G401.6 (cell line): ENCODE results near the gene DLGAP1.
"Not testable (repeated sequence)": the region's sequence is repeated elsewhere in the genome, so short reads cannot be mapped to it uniquely, and the experiment has no call there.

Source experiments
- FAIRE-seq: peaks from 2 replicates; lab custom pipeline; 2012; peaks lifted over from hg19 to GRCh38; lab: Jason Lieb, UNC

Gene DLGAP1

DNA sequence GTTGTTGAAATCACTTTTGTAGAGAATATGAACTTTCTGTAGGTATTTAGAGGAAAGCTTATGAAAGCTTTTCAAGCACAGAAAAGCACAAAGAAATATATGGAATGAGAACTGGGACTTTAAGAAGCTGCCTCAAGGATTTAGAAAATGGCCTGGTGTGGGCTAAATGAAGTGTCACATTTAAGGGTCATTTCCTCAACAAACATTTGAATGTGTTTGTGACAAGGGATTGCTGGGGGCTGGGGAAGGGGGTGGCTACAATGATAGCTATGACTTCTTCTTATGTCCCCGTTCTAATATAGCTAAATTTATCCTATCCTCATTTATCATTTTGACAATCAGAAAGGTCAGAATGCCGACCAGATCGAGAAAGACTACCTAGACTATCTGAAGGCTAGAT is 69.2 kb downstream of the DLGAP1 start:
- no peak for FAIRE-seq

DNA sequence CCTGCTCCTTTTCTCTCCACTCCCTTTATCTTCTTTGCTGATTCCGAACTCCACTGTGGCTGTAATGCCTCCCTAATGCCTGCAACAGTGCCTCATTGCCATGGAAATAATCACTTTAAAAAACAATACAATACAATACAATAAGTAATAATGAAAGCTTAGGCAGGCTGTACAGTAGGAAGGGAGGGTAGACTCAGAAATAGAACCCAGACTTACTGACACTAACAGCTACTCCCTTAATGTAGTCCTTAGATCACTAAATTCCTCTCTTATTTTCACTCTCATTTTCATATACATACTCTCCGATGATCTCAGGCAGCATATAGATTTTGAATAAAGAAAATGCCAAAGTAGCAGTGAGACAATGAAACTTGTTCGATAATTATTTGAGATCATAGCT is 70.2 kb downstream of the DLGAP1 start:
- FAIRE-seq = no peak

- FAIRE-seq = no peak
These were observed 80.5 kb downstream of the DLGAP1 start for GRCh38 chr18:4374564-4374963.

DNA sequence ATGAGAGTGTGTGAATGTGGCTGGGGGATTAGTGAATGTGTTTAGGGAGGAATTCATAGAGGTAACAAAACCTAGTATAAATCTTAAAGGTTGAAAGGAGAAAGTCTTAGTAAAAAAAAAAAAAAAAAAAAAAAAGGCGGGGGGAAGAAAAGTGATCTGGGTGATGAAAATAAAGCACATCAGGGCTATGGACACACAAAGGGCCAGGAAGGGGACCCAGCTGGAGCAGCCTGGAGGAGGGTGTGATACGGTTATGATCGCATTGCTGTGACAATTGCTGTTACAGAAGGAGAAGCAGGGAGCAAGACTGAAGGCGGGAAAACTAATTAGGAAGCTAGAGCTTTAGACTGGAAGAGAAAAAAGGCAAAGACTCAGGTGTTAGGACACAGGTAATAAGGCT is 85.4 kb downstream of the DLGAP1 start:
- no peak for FAIRE-seq

GRCh38 chr18:4360221-4360715 is 94.8 kb downstream of the DLGAP1 start:
- no peak for FAIRE-seq

- no peak for FAIRE-seq
These were observed 96.5 kb downstream of the DLGAP1 start for GRCh38 chr18:4358618-4359017.

DNA sequence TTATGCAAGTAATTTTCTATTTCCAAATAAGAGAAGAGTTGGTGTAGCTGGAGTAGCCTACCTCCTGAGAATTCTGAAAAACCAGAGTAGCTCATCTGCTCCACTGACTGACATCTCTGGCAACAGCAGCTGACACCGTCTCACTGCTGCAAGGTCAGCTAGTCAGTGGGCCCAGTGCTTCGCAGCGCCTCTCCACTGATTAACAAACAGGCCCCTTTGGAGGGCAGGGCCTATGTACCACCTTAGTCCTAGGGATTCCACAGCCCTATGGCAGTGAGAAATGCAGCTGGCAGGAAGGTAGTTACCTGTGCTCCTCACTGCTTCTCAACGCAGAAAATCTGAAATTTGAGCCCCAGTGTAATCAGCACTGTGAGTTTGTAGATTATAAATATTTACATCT is 97.5 kb downstream of the DLGAP1 start:
- no peak for FAIRE-seq

DNA sequence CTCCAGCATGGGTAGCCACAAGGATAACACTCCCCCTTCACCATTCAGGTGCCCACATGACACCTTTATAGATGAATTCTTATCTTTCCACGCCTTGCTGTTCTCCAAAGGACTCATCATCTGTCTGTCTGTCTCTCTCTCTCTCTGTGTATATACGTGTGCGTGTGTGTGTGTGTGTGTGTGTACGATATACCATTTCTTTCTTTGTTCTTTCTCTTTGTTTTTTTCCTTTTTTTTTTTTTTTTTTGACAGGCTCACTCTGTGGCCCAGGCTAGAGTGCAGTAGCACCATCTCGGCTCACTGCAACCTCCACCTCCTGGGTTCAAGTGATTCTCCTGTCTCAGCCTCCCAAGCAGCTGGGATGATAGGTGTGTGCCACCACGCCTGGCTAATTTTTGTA is 98.2 kb downstream of the DLGAP1 start:
- no peak for FAIRE-seq

- FAIRE-seq = no peak
These were observed 101.2 kb downstream of the DLGAP1 start for GRCh38 chr18:4353853-4354418.

DNA sequence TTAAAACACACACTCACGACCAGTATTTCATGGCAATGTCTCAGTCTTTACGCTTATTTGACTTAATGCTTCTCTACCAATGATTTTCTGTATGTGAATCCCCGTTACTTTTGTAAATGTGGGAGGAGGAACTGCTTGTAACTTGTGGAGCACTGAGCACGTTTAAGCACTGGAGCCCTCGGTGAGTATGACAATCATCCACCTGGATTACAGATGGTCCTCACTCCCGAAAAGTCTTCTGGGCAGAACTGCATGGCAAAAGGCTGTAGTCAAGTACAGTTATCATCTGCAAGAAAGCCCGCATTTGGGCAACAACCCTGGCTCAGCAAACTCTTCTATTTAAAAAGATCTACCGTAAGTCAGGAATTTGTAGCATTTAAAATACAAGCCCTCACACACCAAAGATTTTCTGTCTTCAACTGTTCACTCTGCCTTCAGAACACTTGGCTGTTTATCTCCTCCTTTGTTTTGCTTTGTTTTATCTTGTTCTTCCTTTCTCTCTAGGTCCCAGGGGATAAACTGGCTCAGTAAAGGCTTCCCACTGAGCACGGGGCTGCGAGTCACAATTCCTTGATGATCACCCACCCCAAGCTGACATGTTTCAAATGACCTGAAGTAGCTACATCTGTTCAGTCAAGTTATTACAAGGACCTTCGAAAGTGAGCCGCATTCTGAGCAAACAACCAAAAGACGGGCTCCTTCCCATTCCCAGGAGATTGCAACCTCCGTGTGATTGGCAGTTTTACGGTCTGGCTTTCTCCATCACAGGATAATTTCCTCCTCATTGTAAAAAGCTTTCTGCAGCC is 102.2 kb downstream of the DLGAP1 start:
- FAIRE-seq = no peak

DNA sequence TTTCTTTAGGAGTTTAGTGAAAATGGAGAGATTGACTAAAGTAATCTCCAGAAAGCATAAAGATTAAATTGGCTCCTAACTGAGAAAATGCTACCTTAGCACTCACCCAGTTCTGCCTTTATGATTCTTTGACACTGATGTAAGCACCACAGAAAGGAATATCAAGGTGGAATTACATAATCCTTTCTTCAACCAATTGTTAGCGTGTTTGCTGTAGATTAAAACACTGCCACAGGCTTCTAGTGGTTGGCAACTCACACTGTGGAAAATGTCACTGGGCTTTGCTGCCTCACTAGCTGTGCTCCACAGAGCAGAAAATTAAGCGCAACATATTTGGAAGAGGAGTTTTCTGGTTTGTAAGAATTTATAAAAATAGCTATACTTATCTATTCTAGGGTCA is 104.1 kb downstream of the DLGAP1 start:
- FAIRE-seq = no peak

DNA sequence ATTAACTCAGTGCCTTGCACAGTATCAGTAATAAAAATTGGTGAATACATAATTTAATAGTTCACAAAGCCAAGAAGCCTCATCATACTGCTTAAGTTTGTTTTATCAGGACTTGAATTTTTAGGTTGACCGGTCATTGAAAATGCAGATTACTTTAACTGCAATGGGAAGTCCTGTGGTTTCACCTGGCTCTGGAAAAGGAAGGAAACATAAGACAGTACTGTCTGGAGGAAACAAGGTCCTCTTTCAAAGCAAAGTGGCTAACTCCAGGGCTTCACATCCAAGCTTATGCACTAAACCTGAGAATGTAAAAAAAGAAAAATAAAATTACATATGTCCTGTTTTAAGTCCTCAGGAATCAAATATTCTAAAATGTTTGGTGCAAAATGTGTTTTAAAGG is 119.7 kb downstream of the DLGAP1 start:
- FAIRE-seq = no peak

DNA sequence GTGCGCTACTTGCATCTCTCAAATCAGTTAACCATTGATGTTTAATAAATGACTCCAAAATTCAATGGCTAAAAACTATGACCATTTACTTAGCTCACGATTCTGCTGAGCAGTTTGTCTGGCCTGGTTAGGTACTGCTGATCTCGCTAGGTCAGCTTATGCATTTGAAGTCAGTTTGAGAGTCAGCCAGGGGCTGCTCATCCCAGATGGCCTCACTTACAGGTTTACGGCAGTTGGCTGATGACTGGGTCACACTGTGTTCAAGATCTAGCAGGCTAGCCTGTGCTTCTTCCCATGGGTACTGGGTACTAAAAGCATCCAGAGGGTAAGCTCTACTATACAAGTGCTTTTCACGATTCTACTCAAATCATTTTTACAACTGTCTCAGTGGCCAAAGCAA is 122.1 kb downstream of the DLGAP1 start:
- FAIRE-seq = no peak

DNA sequence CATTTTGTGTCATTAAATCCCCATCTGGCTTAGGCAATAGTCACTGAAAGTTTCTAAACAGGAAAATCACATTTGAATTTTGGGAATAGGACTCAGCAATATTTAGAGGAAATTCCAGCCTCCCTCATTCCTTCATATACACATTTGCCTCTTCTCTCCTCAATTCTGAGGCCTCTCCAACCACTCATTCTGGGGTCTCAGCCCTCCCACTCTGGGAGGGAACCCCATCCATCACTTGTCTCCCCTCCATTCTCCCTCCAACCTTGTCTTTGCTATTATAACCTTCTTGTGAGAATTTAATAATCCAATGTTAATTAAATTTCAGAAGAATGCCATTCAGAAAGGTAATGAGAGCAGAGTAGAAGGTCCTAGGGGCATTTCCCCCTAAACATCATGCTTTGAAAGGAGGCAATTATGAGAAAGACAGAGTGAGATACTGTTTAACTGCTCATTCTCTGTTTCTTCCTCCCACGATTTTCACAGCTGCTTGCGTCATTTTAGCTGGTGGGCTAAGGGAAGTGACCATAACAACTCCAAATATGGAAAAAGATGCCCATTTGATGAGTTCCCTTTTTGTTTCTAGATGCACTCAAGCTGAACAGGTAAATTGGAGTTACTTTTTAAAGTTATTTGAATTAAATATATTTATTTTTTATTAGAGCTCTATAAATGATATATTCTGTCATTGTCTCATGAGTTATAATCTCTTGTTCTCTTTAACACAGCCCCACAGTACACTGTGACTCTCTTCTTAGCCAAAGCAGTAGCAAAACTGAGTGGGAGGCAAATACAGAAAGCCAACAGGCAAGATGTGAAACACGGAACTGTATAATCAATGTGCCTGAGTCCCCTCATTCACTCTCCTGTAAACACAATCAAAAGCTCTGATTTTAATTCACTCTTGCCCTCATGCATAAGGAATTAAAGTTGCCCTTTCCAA is 135.1 kb downstream of the DLGAP1 start:
- FAIRE-seq = no peak

DNA sequence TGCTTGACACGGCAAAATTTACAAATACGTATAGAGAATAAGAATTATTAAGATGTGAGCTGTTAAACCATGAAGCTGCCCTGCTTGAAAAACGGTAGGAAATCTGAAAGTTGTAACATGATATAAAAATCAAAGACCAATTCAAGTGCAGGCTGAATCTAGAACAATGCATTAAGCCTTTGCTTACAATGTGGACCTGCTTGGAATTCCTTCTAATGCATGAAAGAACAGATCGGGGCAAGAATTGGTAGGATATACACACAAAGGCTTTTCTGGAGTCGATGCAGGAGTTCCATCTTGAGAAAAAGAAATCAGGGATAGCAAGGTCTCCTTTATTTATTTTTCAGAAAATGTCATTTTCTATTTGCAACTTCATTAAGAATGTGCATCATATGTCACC is 136.8 kb downstream of the DLGAP1 start:
- no peak for FAIRE-seq

- FAIRE-seq = not testable (repeated sequence)
These were observed 143.2 kb downstream of the DLGAP1 start for GRCh38 chr18:4311945-4312344.

- FAIRE-seq = no peak
These were observed 144.0 kb downstream of the DLGAP1 start for GRCh38 chr18:4311136-4311535.

DNA sequence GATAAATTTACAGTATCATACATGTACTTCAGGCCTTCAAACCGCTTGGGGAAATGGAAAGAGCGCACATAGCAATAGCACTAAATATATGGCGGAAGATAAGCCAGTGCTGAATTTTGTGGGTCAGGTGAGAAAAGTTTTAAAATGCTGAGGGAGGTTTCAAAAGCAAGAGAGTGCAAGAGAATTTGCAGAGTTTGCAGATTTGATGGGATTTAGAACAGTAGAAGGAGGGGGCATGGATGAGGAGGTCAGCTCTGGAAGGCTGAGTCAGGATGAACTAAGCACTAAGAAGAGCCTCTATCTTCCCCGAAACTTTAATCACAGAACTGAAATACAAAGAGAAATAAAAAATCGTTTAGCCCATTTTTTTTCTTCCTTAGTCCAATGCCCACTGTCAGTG is 145.9 kb downstream of the DLGAP1 start:
- FAIRE-seq = no peak

- no peak for FAIRE-seq
These were observed 146.5 kb downstream of the DLGAP1 start for GRCh38 chr18:4308576-4308975.

DNA sequence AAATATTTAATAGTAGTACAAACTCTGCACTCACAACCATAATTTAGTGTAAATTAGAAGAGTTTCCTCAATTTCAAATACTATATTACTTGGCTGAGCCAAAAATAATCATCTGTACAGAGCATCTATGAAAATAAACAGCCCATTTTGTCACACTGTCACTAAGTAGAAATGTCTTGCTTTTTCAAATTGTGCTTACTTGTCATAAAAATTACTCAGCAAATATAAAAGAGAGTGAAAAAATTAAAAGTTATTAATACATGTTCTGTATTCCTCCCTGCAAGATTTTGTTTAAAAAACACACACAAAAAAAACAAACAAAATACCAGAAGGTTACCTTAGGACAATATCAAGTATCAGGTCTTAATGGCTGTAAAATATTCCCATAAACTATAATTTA is 155.7 kb downstream of the DLGAP1 start:
- FAIRE-seq = no peak

GRCh38 chr18:4293337-4293736 is 161.8 kb downstream of the DLGAP1 start:
- no peak for FAIRE-seq

DNA sequence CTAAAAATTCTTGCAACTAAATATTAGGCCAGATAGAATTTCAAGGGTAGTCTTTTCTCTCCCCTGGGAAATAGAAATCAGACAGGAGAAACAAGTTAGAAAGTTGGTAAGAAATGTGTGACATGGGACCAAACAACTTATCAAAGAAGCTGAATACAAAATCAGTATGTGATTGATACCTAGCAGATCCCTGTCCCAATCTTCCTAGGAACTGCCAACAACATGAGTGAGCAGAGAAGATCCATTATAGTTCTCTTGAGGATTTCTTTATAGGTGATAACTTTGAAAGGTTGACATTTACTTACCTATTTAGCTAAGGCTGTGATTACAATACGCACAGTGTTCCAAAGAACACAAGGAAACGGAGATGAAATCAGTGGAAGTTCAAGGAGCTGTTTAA is 162.4 kb downstream of the DLGAP1 start:
- FAIRE-seq = no peak

DNA sequence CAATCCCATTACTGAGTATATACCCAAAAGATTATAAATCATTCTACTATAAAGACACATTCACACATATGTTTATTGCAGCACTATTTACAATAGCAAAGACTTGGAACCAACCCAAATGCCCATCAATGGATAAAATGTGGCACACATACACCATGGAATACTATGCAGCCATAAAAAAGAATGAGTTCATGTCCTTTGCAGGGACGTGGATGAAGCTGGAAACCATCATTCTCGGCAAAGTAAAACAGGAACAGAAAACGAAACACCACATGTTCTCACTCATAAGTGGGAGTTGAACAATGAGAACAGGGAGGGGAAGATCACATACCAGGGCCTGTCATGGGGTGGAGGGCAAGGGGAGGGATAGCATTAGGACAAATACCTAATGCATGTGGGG is 167.8 kb downstream of the DLGAP1 start:
- not testable (repeated sequence) for FAIRE-seq
